Esophagus muscularis mucosa (tissue), 3 donors: ENCODE results near the gene ACAT1.

Experiments
- POLR2A ChIP-seq: fragments of 450-650 bp; IDR thresholded peaks from one replicate; pipeline ENCODE4 v1.6.1; 2017; ENCODE audit warnings: antibody characterized with exemption, moderate library complexity, mild to moderate bottlenecking, low read depth
- TF ChIP-seq, protein P1 (sequence below), 3 experiments: fragments of 200-600 bp in 2 of 3; fragments of 450-650 bp in 1 of 3; sonication (generic) in 2 of 3; IDR thresholded peaks; one replicate each; pipeline ENCODE4 v1.5.1; 2017 to 2019; ENCODE audit warnings: antibody characterized with exemption in 3 of 3, mild to moderate bottlenecking in 2 of 3, moderate library complexity in 1 of 3

DNA sequence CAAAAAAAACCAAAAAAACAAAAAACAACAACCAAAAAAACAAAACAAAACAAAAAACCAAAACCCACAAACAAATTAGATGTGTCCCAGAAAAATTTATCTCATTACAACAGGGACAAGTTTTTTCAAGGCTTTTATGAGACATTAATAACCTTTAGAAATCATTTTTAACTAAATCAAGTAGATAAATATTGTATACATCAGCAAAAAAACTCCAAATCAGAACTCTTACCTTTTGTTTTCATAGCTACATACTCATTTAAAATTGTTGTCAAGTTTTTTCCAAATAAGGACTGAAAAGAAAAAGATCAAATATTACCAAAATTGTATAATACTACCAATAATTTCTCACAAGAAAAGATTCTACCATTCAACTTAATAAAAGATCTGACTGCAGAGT, 72.4 kb downstream of the ACAT1 start:
- TF ChIP-seq, protein P1, sequence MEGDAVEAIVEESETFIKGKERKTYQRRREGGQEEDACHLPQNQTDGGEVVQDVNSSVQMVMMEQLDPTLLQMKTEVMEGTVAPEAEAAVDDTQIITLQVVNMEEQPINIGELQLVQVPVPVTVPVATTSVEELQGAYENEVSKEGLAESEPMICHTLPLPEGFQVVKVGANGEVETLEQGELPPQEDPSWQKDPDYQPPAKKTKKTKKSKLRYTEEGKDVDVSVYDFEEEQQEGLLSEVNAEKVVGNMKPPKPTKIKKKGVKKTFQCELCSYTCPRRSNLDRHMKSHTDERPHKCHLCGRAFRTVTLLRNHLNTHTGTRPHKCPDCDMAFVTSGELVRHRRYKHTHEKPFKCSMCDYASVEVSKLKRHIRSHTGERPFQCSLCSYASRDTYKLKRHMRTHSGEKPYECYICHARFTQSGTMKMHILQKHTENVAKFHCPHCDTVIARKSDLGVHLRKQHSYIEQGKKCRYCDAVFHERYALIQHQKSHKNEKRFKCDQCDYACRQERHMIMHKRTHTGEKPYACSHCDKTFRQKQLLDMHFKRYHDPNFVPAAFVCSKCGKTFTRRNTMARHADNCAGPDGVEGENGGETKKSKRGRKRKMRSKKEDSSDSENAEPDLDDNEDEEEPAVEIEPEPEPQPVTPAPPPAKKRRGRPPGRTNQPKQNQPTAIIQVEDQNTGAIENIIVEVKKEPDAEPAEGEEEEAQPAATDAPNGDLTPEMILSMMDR (IDR thresholded peaks at IDR 0.05): no peak
- no peak for TF ChIP-seq POLR2A
